HepG2 (cell line): ENCODE data around the gene ALB. TPM values are rescaled to one million over a fixed set of nuclear protein-coding genes. Genes with fewer than 3 reads are reported as not detected.

Experiments
- HHEX ChIP-seq: IDR thresholded peaks from 2 replicates; pipeline ENCODE4 v1.6.1; 2016; ENCODE audit warnings: control low read depth
- KLF6 ChIP-seq: IDR thresholded peaks from 2 replicates; pipeline ENCODE4 v1.8.0; 2016; ENCODE audit warnings: missing biosample characterization, missing genetic modification reagents
- MAFF ChIP-seq: IDR thresholded peaks from 2 replicates; pipeline ENCODE4 v1.6.1; 2011; ENCODE audit warnings: low read depth, low read length, improper control_type of control experiment
- MZF1 ChIP-seq: sonication (generic); formaldehyde crosslinking; IDR thresholded peaks from 2 replicates; pipeline ENCODE4 v1.8.1; 2023; ENCODE audit warnings: mild to moderate bottlenecking, missing genetic modification reagents, borderline replicate concordance
- POLR2G ChIP-seq: fragments of 200-400 bp; formaldehyde crosslinking; IDR thresholded peaks from 2 replicates; pipeline ENCODE4 v1.6.1; 2018; ENCODE audit warnings: mild to moderate bottlenecking, low read depth, low read length, moderate library complexity
- PPARG ChIP-seq: conservative IDR thresholded peaks from 2 replicates; pipeline ENCODE4 v1.6.1; 2016; ENCODE audit warnings: missing biosample characterization, missing genetic modification reagents
- RXRB ChIP-seq: IDR thresholded peaks from 2 replicates; pipeline ENCODE4 v1.6.1; 2016; ENCODE audit warnings: borderline replicate concordance, missing genetic modification reagents, missing compliant biosample characterization
- SAFB2 ChIP-seq: sonication (generic); formaldehyde crosslinking; IDR thresholded peaks from 2 replicates; pipeline ENCODE4 v1.5.1; 2020; ENCODE audit warnings: missing genetic modification reagents, low read depth, mild to moderate bottlenecking, borderline replicate concordance
- SATB2 ChIP-seq: sonication (generic); formaldehyde crosslinking; IDR thresholded peaks from 2 replicates; pipeline ENCODE4 v1.5.0; 2020; ENCODE audit warnings: missing genetic modification reagents
- SCMH1 ChIP-seq: sonication (generic); formaldehyde crosslinking; IDR thresholded peaks from 2 replicates; pipeline ENCODE4 v1.9.0; 2021; ENCODE audit warnings: missing genetic modification reagents, mild to moderate bottlenecking, borderline replicate concordance
- SRY ChIP-seq: sonication (generic); formaldehyde crosslinking; IDR thresholded peaks from 2 replicates; pipeline ENCODE4 v1.8.0; 2022; ENCODE audit warnings: mild to moderate bottlenecking, missing genetic modification reagents
- ZFP37 ChIP-seq: sonication (generic); formaldehyde crosslinking; IDR thresholded peaks from 2 replicates; pipeline ENCODE4 v1.4.0; 2020; ENCODE audit warnings: missing genetic modification reagents, borderline replicate concordance
- ZNF589 ChIP-seq: sonication (generic); formaldehyde crosslinking; conservative IDR thresholded peaks from 2 replicates; pipeline ENCODE4 v1.8.0; 2022; ENCODE audit warnings: mild to moderate bottlenecking, moderate library complexity, missing genetic modification reagents
- ZNF737 ChIP-seq: sonication (generic); formaldehyde crosslinking; IDR thresholded peaks from 2 replicates; pipeline ENCODE4 v1.5.0; 2020; ENCODE audit warnings: missing genetic modification reagents, mild to moderate bottlenecking, borderline replicate concordance
- ZSCAN9 ChIP-seq: IDR thresholded peaks from 2 replicates; pipeline ENCODE4 v1.6.1; 2016; ENCODE audit warnings: borderline replicate concordance
- polyA plus RNA-seq, 8 experiments: library from polyadenylated mRNA; depleted of rRNA in 3 of 8; stranded (reverse) in 7 of 8; unstranded in 1 of 8; fragments of >200 nt; fragmentation: Illumina TruSeq in 4 of 8; extraction: Trizol in 4 of 8; gene quantifications; 2 replicates each; pipeline versions ENCODE4 v1.2.1 to v1.2.3, GENCODE V29; 2011 to 2016; ENCODE audit warnings: low read depth in 4 of 8, missing spikeins in 1 of 8, mixed read lengths in 1 of 8; ENCODE audit not compliant: insufficient read depth in 1 of 8
- total RNA-seq, 5 experiments: library from RNA; depleted of rRNA; stranded (reverse); fragments of >200 nt; fragmentation: Illumina TruSeq; extraction: Trizol; gene quantifications; 2 replicates each; pipeline ENCODE4 v1.2.3, GENCODE V29; 2016; ENCODE audit warnings: low read depth in 1 of 5
- TF ChIP-seq, protein P1 (sequence below): sonication (generic); formaldehyde crosslinking; IDR thresholded peaks from 2 replicates; pipeline ENCODE4 v1.5.1; 2020; ENCODE audit warnings: missing genetic modification reagents, mild to moderate bottlenecking, borderline replicate concordance
- TF ChIP-seq, protein P2 (sequence below): sonication (generic); formaldehyde crosslinking; IDR thresholded peaks from 2 replicates; pipeline ENCODE4 v1.9.0; 2021; ENCODE audit warnings: missing genetic modification reagents, borderline replicate concordance
- TF ChIP-seq, protein P3 (sequence below): IDR thresholded peaks from 2 replicates; pipeline ENCODE4 v1.6.1; 2016; ENCODE audit warnings: missing genetic modification reagents, missing compliant biosample characterization
- TF ChIP-seq, protein P4 (sequence below): sonication (generic); formaldehyde crosslinking; IDR thresholded peaks from 2 replicates; pipeline ENCODE4 v1.4.0; 2020; ENCODE audit warnings: mild to moderate bottlenecking, low read depth, missing genetic modification reagents
- TF ChIP-seq, protein P5 (sequence below): sonication (generic); formaldehyde crosslinking; IDR thresholded peaks from 2 replicates; pipeline ENCODE4 v1.4.0; 2020; ENCODE audit warnings: missing genetic modification reagents
- TF ChIP-seq, protein P6 (sequence below): sonication (generic); formaldehyde crosslinking; IDR thresholded peaks from 2 replicates; pipeline ENCODE4 v1.8.1; 2022; ENCODE audit warnings: mild to moderate bottlenecking, missing genetic modification reagents

Gene ALB
- total and polyA plus RNA-seq, 2 of the 13 experiments (the other 11 are each of a cell fraction or from before 2014, with no cell fraction given) = 22,259 to 22,625 TPM

DNA sequence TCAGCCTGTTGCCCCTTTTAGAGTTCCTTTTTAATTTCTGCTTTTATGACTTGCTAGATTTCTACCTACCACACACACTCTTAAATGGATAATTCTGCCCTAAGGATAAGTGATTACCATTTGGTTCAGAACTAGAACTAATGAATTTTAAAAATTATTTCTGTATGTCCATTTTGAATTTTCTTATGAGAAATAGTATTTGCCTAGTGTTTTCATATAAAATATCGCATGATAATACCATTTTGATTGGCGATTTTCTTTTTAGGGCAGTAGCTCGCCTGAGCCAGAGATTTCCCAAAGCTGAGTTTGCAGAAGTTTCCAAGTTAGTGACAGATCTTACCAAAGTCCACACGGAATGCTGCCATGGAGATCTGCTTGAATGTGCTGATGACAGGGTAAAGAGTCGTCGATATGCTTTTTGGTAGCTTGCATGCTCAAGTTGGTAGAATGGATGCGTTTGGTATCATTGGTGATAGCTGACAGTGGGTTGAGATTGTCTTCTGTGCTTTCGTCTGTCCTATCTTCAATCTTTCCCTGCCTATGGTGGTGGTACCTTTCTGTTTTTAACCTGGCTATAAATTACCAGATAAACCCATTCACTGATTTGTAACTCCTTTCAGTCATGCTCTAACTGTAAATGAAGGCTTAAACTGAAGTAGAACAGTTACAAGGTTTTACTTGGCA lies 7.8 kb downstream of the ALB start (continued):
- no peak for TF ChIP-seq ZNF737 (CRISPR knock-in tag)
- no peak for TF ChIP-seq MZF1 (CRISPR knock-in tag)
- TF ChIP-seq ZSCAN9 = no peak
- peak; percentile 58; the same call in 1 of the 2 replicates for TF ChIP-seq MAFF
- no peak; the same call in 1 of the 2 replicates for TF ChIP-seq SRY (CRISPR knock-in tag)
- 0 out of 2 replicates have a peak, but pooled peaks have one; percentile 39 for TF ChIP-seq ZFP37 (CRISPR knock-in tag)
- TF ChIP-seq, protein P1, sequence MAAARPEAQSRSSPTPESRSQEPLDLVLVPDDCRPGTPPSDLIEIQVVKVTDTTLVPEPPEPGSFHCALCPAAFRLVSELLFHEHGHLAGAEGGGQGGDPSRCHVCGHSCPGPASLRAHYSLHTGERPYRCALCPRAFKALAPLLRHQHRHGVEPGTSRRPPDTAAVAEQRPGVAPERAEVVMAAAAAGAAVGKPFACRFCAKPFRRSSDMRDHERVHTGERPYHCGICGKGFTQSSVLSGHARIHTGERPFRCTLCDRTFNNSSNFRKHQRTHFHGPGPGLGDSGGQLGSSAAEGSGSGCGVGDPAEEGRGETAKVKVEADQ (CRISPR knock-in tag) = 0 out of 2 replicates have a peak, but pooled peaks have one; percentile 27
- no peak for TF ChIP-seq SAFB2 (CRISPR knock-in tag)
- TF ChIP-seq, protein P2, sequence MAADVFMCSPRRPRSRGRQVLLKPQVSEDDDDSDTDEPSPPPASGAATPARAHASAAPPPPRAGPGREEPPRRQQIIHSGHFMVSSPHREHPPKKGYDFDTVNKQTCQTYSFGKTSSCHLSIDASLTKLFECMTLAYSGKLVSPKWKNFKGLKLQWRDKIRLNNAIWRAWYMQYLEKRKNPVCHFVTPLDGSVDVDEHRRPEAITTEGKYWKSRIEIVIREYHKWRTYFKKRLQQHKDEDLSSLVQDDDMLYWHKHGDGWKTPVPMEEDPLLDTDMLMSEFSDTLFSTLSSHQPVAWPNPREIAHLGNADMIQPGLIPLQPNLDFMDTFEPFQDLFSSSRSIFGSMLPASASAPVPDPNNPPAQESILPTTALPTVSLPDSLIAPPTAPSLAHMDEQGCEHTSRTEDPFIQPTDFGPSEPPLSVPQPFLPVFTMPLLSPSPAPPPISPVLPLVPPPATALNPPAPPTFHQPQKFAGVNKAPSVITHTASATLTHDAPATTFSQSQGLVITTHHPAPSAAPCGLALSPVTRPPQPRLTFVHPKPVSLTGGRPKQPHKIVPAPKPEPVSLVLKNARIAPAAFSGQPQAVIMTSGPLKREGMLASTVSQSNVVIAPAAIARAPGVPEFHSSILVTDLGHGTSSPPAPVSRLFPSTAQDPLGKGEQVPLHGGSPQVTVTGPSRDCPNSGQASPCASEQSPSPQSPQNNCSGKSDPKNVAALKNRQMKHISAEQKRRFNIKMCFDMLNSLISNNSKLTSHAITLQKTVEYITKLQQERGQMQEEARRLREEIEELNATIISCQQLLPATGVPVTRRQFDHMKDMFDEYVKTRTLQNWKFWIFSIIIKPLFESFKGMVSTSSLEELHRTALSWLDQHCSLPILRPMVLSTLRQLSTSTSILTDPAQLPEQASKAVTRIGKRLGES (CRISPR knock-in tag) = 0 out of 2 replicates have a peak, but pooled peaks have one; percentile 1
- peak; percentile 78; the same call in 1 of the 2 replicates for TF ChIP-seq SATB2 (CRISPR knock-in tag)
- TF ChIP-seq, protein P3, sequence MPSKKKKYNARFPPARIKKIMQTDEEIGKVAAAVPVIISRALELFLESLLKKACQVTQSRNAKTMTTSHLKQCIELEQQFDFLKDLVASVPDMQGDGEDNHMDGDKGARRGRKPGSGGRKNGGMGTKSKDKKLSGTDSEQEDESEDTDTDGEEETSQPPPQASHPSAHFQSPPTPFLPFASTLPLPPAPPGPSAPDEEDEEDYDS = 0 out of 2 replicates have a peak, but pooled peaks have one; percentile 38
- no peak for TF ChIP-seq SCMH1 (CRISPR knock-in tag)
- TF ChIP-seq, protein P4, sequence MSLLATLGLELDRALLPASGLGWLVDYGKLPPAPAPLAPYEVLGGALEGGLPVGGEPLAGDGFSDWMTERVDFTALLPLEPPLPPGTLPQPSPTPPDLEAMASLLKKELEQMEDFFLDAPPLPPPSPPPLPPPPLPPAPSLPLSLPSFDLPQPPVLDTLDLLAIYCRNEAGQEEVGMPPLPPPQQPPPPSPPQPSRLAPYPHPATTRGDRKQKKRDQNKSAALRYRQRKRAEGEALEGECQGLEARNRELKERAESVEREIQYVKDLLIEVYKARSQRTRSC (CRISPR knock-in tag) = no peak
- TF ChIP-seq KLF6 = 0 out of 2 replicates have a peak, but pooled peaks have one; percentile 30
- no peak for TF ChIP-seq HHEX
- TF ChIP-seq, protein P5, sequence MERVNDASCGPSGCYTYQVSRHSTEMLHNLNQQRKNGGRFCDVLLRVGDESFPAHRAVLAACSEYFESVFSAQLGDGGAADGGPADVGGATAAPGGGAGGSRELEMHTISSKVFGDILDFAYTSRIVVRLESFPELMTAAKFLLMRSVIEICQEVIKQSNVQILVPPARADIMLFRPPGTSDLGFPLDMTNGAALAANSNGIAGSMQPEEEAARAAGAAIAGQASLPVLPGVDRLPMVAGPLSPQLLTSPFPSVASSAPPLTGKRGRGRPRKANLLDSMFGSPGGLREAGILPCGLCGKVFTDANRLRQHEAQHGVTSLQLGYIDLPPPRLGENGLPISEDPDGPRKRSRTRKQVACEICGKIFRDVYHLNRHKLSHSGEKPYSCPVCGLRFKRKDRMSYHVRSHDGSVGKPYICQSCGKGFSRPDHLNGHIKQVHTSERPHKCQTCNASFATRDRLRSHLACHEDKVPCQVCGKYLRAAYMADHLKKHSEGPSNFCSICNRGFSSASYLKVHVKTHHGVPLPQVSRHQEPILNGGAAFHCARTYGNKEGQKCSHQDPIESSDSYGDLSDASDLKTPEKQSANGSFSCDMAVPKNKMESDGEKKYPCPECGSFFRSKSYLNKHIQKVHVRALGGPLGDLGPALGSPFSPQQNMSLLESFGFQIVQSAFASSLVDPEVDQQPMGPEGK (CRISPR knock-in tag) = no peak
- no peak for TF ChIP-seq PPARG (CRISPR knock-in tag)
- TF ChIP-seq ZNF589 (CRISPR knock-in tag) = peak; percentile 35; the same call in 1 of the 2 replicates
- peak; percentile 43; the same call in 1 of the 2 replicates for TF ChIP-seq POLR2G
- peak; percentile 5; the same call in 1 of the 2 replicates for TF ChIP-seq RXRB (CRISPR knock-in tag)
- TF ChIP-seq, protein P6, sequence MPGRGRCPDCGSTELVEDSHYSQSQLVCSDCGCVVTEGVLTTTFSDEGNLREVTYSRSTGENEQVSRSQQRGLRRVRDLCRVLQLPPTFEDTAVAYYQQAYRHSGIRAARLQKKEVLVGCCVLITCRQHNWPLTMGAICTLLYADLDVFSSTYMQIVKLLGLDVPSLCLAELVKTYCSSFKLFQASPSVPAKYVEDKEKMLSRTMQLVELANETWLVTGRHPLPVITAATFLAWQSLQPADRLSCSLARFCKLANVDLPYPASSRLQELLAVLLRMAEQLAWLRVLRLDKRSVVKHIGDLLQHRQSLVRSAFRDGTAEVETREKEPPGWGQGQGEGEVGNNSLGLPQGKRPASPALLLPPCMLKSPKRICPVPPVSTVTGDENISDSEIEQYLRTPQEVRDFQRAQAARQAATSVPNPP (CRISPR knock-in tag) = peak; percentile 89
